Measurements from ENCODE around the gene TMEM107.

The TMEM107 gene

GRCh38 chr17:8154608-8155155 is 21.5 kb downstream of the TMEM107 start:
- TF ChIP-seq, protein P1, sequence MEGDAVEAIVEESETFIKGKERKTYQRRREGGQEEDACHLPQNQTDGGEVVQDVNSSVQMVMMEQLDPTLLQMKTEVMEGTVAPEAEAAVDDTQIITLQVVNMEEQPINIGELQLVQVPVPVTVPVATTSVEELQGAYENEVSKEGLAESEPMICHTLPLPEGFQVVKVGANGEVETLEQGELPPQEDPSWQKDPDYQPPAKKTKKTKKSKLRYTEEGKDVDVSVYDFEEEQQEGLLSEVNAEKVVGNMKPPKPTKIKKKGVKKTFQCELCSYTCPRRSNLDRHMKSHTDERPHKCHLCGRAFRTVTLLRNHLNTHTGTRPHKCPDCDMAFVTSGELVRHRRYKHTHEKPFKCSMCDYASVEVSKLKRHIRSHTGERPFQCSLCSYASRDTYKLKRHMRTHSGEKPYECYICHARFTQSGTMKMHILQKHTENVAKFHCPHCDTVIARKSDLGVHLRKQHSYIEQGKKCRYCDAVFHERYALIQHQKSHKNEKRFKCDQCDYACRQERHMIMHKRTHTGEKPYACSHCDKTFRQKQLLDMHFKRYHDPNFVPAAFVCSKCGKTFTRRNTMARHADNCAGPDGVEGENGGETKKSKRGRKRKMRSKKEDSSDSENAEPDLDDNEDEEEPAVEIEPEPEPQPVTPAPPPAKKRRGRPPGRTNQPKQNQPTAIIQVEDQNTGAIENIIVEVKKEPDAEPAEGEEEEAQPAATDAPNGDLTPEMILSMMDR (conservative IDR thresholded peaks at IDR 0.05; ENCODE audit: low read depth, low read length), result no peak
- H3K4me3 ChIP-seq (ENCODE audit: low read length), result peak overlapping the region; percentile 21
- no peak for DNase-seq (ENCODE audit: low read depth)

GRCh38 chr17:8153957-8154607 is 22.1 kb downstream of the TMEM107 start:
- peak; percentile 98 for DNase-seq (ENCODE audit: low read depth)
- TF ChIP-seq, protein P1 (conservative IDR thresholded peaks at IDR 0.05; ENCODE audit: low read depth, low read length), result no peak
- H3K4me3 ChIP-seq (ENCODE audit: low read length), result peak overlapping the region; percentile 32

- peak; percentile 84 for DNase-seq (ENCODE audit: low read depth)
- no peak overlapping the region for H3K4me3 ChIP-seq (ENCODE audit: low read length)
- TF ChIP-seq, protein P1 (conservative IDR thresholded peaks at IDR 0.05; ENCODE audit: low read depth, low read length), result no peak
These were observed 22.6 kb downstream of the TMEM107 start for GRCh38 chr17:8153525-8153956.

DNA sequence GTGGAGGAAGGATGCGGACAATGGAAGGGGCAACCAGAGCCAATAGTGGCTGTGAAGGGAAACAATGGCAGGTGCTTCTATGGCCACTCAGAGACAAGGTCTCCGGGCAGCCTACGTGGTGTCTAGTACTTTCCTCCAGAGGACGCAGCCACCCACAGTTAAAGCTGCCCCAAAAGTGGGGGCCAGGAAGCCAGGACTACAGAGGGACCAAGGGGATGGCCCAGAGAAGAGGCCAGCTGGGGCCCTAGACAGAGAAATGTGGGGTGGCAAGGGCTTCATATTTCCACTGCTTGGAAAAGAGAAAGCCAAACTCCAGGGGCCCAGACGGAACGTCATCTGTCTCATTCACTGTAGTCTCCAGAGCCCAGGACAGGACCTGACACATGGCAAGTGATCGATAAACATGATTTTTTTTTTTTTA is 23.1 kb downstream of the TMEM107 start:
- H3K4me3 ChIP-seq (ENCODE audit: low read length), result no peak overlapping the region
- TF ChIP-seq, protein P1 (conservative IDR thresholded peaks at IDR 0.05; ENCODE audit: low read depth, low read length), result no peak
- DNase-seq (ENCODE audit: low read depth), result no peak

GRCh38 chr17:8152112-8152775 is 23.9 kb downstream of the TMEM107 start, which contains the start of gene PER1:
TSS of gene PER1 (minus strand) at chr17:8152404. CDS start at chr17:8150706, 1,698 bp downstream.
- TF ChIP-seq, protein P1 (conservative IDR thresholded peaks at IDR 0.05; ENCODE audit: low read depth, low read length), result no peak
- H3K4me3 ChIP-seq (ENCODE audit: low read length), result peak within 1 kb of the TSS; percentile 98
- peak; percentile 92 for DNase-seq (ENCODE audit: low read depth)

GRCh38 chr17:8151641-8152111 is 24.5 kb downstream of the TMEM107 start:
- TF ChIP-seq, protein P1 (conservative IDR thresholded peaks at IDR 0.05; ENCODE audit: low read depth, low read length), result no peak
- DNase-seq (ENCODE audit: low read depth), result no peak
- peak overlapping the region; percentile 98 for H3K4me3 ChIP-seq (ENCODE audit: low read length)

Data from retinal pigment epithelial cell (primary cell).